ENCODE measurements around the gene GPC3.

- no peak for TF ChIP-seq CTCF (IDR thresholded peaks at IDR 0.05)
- no peak for TF ChIP-seq ATF2 (CRISPR knock-in tag; IDR thresholded peaks at IDR 0.05; ENCODE audit: borderline replicate concordance, low read depth)
- TF ChIP-seq MAX (CRISPR knock-in tag; IDR thresholded peaks at IDR 0.05) = no peak
- TF ChIP-seq ZNF138 (CRISPR knock-in tag; conservative IDR thresholded peaks at IDR 0.05) = no peak
- TF ChIP-seq IRF2 (CRISPR knock-in tag; IDR thresholded peaks at IDR 0.05; ENCODE audit: borderline replicate concordance, low read depth) = no peak
- TF ChIP-seq ZBTB21 (CRISPR knock-in tag; IDR thresholded peaks at IDR 0.05; ENCODE audit: borderline replicate concordance) = no peak
- TF ChIP-seq ZNF121 (CRISPR knock-in tag; IDR thresholded peaks at IDR 0.05) = no peak
- TF ChIP-seq PRDM15 (CRISPR knock-in tag; IDR thresholded peaks at IDR 0.05) = no peak
- TF ChIP-seq ETV6 (CRISPR knock-in tag; IDR thresholded peaks at IDR 0.05) = no peak
- no peak for TF ChIP-seq RORB (CRISPR knock-in tag; IDR thresholded peaks at IDR 0.05)
Observed at GRCh38 chrX:133579631-133580030, 405.8 kb downstream of the GPC3 start.
